Uterus (tissue), 2 donors: ENCODE data around the gene STAG1.
"Not testable (repeated sequence)": the region's sequence is repeated elsewhere in the genome, so short reads cannot be mapped to it uniquely, and the experiment has no call there.

ENCODE experiments used
- CTCF ChIP-seq, 4 experiments: fragments of 200-600 bp in 2 of 4; fragments of 450-650 bp in 2 of 4; sonication (generic) in 2 of 4; IDR thresholded peaks; one replicate each; pipeline ENCODE4 v1.5.1; 2016 to 2019; ENCODE audit warnings: antibody characterized with exemption in 4 of 4, mild to moderate bottlenecking in 2 of 4, moderate library complexity in 1 of 4
- POLR2A ChIP-seq, 2 donors: fragments of 450-650 bp; IDR thresholded peaks; one replicate each; pipeline ENCODE4 v1.6.1; 2016; ENCODE audit warnings: antibody characterized with exemption in 2 of 2, mild to moderate bottlenecking in 1 of 2, moderate library complexity in 1 of 2

GRCh38 chr3:136549461-136549860, 202.7 kb downstream of the STAG1 start:
- TF ChIP-seq CTCF, POLR2A (IDR thresholded peaks at IDR 0.05): not testable (repeated sequence)
